PC-9 (cell line): Measurements from ENCODE around the gene TOGARAM2.

Experiments used
- CTCF ChIP-seq: fragments of 200-600 bp; sonication (generic); conservative IDR thresholded peaks from 2 replicates; pipeline ENCODE4 v1.6.1; 2017; ENCODE audit warnings: mixed run types, antibody characterized with exemption, mild to moderate bottlenecking, moderate library complexity
- EZH2 ChIP-seq: fragments of 200-600 bp; sonication (generic); IDR thresholded peaks from 2 replicates; pipeline ENCODE4 v1.8.0; 2017; ENCODE audit warnings: antibody characterized with exemption, low read depth

GRCh38 chr2:28970464-28971160, 10.5 kb upstream of the TOGARAM2 start:
- TF ChIP-seq CTCF (no peak), EZH2 (no peak)
